ENCODE data around the gene CERS2.

CERS2 gene, protein sequence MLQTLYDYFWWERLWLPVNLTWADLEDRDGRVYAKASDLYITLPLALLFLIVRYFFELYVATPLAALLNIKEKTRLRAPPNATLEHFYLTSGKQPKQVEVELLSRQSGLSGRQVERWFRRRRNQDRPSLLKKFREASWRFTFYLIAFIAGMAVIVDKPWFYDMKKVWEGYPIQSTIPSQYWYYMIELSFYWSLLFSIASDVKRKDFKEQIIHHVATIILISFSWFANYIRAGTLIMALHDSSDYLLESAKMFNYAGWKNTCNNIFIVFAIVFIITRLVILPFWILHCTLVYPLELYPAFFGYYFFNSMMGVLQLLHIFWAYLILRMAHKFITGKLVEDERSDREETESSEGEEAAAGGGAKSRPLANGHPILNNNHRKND

DNA sequence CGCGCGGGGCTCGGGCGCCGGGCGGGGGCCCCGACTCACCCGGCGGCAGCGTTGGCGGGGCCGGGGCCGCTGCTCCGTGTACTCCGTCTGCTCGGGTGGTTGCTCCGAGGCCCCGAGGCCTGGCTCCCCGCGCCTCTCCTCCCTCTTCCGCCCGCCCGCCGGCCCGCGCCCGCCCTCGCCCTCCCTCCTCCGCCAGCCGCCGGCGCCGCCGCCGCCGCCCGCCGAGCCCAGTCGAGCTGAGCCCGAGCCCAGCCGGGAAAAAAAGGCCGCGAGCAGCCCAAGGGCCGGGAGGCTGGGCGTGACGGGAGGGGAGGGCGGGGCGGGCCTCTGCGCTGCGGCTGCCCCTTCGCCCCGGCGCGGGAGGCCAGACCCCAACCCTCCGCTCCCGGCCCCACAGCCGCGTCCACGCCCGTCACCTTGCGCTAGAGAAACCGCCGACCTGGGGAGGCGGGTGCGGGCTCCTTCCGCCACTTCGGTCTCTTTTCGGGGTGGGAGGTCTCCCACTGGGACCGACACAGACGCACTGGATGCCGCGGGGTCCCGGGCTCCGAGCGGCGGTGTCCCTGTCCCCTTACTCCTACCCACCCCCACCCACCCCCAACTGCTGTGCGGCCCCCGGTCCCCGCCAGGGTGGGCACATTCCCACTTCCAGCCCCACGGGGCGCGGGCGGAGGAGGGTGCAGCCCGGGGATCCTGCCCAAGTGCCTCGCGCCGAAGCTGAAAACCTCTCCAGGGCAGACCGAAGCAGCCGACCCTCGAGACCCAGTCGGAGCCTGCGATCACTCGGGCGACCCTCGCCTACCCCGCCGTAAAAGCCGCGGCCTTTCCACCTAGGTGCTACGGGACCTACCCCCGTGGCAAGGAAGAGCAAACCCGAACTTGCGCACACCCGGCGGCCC, at the start of gene CERS2:
CERS2 (minus strand) TSS at position 256 of the 899 bp plus-strand sequence. CDS start 5,745 bp downstream, outside the sequence.
- peak; percentile 55 for DNase-seq

DNA sequence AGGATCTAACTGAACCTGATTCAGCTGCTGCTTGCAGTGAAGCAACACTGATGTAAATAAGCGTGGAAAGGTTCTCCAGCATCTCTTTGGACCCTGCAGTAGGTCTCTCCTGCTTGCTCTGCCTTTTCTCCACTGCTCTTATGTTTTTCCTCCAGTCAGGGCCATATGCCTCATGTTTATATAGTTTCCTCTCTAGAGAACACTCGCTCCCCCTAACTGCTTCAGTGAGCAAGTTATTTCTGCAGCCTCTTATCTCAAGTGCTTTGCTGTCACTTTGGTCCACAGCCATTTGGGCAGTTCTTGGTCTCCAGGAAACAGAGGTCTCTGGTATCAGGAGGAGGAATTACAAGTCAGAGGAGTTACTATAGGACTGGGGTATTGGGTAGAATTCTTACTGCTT, 38.9 kb upstream of the CERS2 start:
- DNase-seq: peak; percentile 96

DNA sequence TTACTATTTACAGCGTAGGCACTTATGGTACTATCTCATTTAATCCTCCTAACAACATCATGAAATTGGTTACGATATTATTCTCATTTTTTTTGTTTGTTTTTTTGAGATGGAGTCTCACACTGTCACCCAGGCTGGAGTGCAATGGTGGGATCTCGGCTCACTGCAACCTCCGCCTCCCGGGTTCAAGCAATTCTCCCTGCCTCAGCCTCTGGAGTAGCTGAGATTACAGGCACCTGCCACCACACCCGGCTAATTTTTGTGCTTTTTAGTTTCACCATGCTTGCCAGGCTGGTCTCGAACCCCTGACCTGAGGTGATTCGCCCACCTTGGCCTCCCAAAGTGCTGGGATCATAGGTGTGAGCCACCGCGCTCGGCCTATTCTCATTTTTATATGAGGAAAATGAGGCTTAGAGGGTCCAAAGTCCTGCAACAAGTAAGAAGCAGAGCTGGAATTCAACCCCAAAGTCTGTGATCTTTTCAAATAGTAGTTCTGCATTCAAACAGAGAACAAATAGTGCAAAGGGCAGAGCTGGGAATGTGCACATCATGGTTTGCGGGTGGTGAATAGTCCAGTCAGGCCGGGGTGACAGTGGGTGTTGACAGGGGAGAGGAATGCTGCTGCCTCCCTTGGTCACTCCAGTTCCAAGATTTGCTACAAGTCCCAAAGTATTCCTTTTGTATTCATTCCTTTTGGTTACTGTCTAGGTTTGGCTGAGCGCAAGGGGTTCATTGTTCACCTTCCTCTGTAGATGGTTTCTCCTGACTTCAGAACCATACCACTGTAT, 38.2 kb upstream of the CERS2 start:
- DNase-seq: no peak

DNA sequence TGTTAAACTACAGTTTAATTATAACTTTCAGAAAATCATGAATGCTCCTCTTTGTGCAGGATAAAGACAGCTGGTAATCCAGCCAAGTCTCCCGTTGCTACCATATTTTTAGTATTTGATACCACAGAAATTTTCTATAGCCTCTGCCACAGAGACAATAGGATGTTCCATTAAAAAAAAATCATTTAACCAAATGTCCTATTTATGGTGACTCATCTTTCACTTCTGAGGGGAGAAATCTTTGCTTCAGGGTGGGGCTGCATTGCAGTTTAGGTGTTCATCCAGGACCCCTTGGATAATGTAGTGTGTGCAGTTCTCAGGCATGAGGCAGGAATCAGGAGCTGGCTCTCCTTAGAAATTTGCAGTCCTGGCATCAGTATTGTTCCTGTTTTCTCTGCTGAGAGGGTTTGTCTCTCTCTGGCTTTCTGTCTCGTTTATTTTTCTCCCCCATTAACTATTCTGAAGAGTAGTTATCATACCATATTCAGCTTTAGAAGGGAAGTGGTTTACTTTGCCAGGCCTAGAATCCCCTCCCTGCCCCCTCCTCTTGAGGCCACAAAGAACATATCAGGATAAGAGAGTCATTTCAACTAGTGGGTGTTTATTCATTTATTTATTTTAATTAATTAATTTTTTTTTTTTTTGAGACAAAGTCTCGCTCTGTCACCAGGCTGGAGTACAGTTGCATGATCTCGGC, 36.7 kb upstream of the CERS2 start:
- no peak for DNase-seq

DNA sequence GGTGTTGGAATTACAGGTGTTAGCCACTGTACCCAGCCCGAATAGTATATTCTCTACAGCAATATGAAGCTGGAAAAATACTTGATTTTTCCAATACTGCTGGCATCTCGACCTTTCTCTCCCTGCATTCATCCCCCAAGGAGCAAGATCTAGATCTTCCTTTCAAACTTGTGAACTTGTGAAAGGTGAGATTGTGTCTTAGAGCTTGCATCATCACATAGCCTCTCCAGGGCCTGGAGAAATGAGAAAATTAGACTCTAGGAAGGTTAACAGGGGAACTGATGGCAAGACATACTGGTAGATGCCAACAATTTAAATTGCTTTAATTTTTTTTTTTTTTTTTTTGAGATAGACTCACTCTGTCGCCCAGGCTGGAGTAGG, 35.7 kb upstream of the CERS2 start:
- no peak for DNase-seq

DNA sequence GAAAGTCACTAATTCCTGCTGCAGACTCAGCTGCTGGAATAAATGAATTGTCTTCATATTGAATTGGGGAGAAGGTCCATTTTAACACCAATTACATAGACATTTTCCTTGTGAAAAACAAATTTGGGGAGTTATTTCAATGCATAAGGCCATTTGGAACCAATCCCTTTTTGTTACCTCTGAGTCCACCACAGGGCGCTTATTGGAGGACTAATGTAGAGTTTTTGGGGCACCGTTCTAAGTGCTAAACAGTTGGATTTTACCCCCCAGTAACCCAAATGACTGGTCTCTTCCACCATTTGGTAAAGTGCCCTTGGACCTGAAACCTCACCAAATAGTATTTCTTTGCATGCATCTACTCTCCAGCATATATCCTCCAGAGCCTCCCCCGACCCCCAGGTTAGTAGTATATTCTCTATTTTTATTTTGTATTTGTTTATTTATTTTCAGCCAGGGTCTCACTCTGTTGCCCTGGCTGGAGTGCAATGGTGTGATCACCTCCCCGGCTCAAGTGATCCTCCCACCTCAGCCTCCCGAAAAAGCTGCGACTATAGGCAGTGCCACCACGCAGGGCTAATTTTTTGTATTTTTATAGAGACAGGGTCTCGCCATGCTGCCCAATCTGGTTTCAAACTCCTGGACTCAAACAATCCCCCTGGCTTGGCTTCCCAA, 35.2 kb upstream of the CERS2 start:
- DNase-seq: no peak

DNA sequence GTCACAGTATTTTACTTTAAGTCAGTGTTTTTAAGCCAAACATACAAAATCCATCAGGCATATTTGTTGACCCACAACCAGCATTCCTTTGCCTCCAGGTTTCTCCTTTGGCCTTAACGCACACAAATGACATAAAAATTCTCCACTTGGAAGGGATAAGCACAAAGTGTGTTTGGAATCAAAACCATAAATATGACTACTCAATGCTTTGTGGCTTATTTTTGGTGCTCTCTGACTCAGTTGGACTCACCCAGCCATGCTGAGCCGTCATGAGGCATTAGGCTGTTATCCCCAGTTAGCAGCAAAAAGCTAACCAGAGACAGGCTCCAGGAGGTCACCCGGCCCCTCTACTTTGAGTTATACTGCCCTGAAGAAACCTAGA, 34.6 kb upstream of the CERS2 start:
- DNase-seq: no peak

DNA sequence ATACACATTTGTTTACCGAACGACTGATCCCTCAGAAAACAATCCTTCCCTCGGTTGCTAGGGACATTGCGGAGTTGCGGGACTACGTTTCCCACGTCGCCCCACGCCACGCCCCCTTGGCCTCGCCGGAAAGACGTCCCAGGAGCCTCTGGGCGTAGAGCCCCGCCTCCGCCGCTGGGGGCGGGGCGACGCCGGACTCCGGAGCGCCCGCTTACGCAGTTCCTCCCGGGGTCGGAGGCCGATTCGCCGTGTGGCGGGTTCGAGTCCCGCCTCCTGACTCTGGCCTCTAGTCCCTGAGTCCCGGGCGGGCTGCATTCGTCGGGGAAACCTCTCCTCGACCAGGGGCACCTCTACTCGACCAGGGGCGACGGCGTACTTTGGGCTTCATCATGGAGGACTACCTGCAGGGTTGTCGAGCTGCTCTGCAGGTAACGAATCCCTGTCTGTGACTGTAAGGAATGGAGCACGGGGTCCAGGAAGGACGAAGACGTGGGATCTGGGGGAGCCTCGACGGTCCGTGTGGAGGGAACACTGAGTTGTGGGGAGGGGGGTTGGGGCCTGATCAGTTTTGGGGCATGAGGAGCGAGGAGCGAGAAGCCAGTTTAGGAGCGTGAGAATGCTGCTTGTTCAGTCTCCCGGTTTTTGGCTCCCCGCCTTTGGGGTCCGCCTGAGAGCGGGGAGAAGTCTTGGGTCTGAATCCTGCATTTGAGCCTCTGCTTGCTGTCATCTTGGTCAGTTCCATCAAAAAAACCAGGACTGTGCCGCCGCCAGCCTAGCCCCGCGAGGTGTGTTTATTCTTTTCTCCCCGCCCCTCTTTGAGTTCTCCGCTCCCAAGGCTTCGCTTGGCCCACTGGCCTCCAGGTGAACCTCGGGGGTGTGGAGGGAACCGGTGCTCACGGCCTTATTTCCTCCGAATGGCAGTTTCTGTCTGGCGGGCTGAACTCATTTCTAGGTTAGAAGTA, 33.9 kb upstream of the CERS2 start, which contains the start of gene PRUNE1:
PRUNE1 (plus strand) TSS at position 206 of the 962 bp plus-strand sequence; CDS start at position 390, 184 bp downstream.
- peak; percentile 93 for DNase-seq

DNA sequence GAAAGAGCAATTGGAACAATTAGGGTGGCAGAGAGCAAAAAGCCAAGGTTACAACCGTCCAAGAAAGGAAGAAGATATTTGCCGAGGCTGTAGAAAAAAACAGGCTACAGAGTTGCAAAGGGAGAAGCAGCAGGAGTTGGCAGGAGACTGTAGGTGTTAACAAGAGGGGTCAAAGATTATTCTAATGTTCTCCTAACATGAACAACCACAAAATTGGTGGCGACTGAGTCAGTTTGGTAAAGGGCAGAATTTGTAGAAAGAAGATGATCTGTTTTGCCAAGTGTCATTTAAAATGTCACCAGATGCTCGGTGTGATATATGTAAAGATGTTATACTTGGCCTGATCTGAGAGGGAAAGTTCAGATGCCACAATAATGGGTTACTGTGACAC, 33.2 kb upstream of the CERS2 start:
- no peak for DNase-seq

DNA sequence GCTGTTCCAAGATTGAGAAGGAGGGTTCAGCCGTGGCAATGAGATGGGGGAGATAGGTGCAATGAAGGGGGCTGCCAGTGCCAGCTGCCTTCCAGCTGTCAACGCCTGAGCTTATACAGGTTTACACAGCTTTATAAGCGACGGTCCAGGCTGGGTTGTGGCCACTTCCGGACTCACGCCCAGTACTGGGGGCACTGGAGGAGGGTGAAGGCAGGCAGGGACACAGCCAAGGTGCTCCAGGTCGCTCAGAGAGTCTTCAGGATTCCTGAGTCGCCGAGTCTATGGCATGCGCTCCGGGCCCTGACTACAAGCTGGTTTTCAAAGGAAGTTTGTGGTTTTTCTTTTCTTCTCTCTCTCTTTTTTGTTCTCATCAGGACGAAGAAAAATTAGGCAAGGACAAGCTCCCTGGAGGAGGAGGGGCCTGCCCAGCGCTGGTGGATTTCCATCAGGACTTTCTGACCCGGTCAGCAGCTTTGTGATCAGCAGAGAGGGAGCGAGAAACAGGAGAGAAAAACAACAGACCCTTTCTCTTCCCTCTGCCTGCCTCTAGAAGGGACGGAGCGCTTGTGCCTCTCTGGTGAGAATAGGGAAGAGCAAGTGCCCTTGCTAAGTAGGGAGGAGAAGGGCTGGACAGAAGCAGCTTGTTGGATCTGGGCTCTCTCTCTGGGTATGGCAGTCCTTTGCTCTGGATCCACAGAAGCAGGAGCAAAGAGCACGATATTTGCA, 31.9 kb upstream of the CERS2 start, which contains the start of gene MINDY1:
MINDY1 (minus strand) TSS at position 576 of the 726 bp plus-strand sequence. CDS start 4,285 bp downstream, outside the sequence.
- DNase-seq: peak; percentile 84

DNA sequence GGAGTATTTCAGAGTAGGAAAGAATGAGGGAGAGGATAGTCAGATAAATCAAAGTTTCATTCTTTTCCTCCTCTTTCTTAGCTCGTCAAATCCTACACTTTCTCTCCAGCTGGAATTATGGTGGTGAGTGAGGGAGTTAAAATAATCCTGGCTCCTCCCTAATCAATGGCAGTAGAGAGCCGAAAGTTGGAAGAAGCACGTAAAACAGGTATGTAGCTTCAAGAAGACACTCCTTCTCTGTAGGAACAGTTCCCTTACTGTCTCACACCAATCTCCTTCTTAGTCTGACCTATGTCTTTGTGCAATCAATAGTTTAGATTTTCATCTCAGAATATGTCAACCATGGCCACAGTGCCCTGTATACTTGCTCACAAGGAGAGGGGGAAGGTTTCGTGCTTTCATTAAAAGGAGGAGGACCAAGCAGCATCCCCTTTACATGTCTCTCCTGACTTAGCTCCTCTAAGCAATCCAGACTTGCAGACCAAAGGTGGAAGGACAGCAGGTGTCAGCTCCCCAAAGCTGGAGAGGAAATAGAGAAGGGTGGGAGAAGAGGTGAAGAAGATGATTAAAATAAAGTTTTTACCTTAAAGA, 31.2 kb upstream of the CERS2 start:
- no peak for DNase-seq

DNA sequence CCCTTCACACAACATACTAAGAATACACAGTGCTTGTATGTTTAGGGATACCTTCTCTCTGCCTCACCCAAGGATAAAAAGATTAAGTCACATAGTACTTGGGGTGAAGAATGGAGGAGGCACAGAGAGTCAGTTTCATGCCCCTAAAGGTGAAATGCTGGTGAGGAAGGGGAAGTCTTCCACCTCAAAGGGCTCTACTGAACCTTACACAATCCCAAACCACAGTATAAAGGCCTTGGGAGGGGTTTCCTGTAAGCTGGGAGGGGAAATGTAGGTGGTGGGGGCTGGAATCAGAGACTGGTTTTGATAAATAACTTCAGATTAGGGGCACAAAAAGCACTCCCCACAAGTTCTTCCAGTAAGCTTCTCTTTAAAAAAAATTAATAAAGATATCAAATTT, 28.5 kb upstream of the CERS2 start:
- no peak for DNase-seq

DNA sequence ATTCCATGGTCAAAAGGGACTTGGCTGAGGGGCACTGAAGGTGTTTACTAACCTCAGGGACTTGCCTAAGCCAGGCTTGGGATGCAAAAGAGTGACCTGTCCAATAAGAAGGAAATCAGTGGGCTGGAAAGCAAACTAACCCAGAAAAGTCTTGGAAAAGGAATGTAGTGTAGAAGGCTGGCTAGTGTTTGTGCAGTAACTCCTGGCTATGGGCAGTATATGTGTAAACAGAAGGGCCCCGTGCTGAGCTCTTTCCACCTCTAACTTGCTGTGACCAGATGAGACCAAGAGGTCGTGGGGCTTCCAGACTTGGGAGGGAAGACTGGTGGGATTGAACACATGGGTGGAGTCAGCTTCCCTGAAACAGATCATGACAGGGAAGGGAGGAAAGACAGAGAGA, 28.0 kb upstream of the CERS2 start:
- DNase-seq: no peak

DNA sequence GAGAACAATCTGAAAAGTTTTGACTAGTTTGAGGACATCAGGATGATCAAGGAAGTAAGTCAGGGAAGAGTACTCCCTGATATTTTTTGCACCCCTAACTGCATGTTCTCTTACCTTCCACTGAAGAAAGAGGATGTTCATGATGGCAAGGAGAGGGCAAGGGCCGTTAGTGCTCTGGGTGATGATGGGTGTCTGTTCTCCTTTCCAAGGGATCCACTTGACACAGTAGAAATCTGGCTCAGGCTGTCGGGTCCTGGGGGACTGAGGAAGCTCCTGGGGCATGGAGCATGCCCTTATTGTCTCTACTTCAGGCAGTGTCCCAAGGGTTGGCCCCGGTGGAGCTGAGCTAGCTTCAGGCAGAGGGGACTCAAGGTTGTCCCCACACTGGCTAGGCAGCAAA, 27.4 kb upstream of the CERS2 start:
- DNase-seq: no peak

DNA sequence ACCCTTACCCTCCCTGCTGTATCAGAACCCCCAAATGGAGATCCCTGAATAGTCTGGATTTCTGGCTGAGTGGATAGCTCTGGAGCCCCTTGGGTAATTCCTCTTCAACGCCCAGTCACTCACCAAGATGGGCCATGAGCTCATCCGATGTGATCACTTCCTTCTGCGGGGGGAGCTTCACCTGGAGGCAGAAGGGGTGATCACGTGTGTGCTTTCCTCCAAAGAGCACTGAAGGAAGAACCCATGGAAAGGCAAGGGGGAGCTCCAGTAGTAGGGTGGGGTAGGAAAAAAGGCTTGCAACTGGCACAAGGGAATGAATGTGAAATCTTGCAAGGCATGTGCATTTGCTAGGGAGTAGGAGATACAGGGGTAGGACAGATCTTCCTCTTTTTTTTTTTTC, 27.0 kb upstream of the CERS2 start:
- no peak for DNase-seq

DNA sequence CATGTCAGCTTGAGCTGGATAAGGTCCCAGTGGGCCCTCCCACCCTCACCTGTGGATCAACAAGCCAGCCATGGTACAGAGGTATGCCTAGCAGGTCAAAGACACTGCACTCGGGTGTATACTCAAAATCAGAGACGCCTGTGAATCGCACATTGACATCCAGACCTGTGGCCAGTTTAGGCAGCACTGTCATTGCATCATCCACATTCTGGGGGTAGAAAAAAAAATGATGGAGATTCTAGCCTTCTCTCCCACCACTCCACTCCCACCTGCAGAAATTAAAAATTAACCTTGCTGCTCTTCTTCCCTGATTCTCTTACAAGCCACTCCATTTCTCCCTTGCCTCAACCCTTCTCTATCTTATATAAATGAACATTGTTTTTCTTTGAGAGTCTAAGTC, 25.8 kb upstream of the CERS2 start:
- no peak for DNase-seq

DNA sequence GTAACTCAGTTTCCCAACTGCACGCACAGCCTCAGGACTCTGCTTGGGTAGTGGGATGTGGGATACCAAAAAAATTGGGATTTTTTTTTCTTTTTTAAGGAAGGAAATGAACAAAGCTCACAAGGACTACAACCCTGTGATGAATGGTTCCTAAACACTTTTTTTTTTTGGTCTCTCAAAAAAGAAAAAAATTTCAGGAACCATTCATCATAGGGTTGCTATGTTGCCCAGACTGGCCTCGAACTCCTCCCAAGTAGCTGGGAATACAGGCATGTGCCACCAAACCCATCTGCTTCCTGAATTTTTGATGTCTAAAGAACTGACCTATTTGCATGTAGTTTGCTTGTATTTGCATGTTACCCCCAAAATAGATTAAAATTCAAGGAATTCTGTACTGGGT, 25.3 kb upstream of the CERS2 start:
- DNase-seq: no peak

DNA sequence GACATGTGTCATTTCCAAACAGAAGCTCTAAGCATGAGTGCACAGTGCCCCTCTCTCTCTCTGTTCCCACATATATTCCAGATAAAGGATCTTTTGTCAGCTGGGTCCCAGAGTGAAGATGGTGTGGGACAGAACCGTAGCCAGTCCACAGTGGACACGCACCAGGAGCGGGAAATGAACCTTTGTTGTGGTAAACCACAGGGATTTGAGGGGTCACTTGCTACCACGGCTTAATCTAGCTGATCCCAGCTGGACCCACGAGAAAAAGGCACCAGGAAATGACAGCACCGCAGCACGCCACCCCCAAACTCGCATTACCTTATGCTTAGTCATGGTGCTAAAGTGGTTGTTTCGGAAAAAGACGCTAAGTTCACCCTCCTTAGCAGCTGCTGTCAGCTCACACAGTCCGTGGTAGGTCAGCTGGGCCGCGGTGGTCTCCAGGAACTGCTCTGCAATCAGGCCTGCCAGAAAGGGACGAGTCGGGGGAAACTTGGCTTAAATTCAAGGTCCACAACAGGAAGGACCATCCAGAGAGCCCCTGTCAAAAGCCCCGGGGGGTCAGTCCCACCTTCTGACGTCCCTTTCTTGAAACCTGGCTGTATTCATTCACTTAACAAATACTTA, 24.5 kb upstream of the CERS2 start:
- DNase-seq: no peak

DNA sequence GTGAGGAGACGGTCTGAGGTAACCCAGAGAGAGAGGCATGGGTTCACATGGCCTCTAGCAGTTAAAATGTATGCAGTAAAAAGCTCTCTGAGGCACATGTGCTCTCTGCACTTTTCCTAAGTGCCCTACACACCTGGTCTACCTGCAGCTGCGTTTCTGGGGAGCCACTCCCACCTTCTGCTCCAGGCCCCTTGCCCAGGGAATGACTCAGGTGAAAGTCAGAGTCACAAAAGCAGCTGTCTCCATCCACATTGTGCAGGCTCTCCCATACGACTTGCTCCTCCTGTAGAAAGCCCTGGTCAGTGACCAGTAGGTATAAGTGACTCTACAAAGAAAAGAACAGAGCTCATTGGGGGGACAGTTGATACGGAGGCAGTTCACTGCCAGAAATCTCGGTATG, 23.3 kb upstream of the CERS2 start:
- no peak for DNase-seq

Measured in DMS79 (cell line).